ENCODE measurements around the gene AKR1B15. TPM values are rescaled to one million over a fixed set of nuclear protein-coding genes. Genes with fewer than 3 reads are reported as not detected.
A peak's percentile ranks its signal among the peaks of the same experiment; 100 is the strongest.

Gene AKR1B15
- total RNA-seq = not detected in 2 replicates
- long read RNA-seq = 0 reads

- peaks cover 29% of the 10 kb centered on the region for H3K4me1 Mint-ChIP-seq
- H3K27ac Mint-ChIP-seq (ENCODE audit: unreplicated experiment) = no peak within 1 kb of the TSS
These were observed at the start of gene AKR1B15 for GRCh38 chr7:134548877-134549276. AKR1B15 (plus strand) TSS chr7:134549110; CDS start chr7:134564620, 15,510 bp downstream.

GRCh38 chr7:134500406-134500805 lies 48.5 kb upstream of the AKR1B15 start:
- no peak for TF ChIP-seq CTCF (conservative IDR thresholded peaks at IDR 0.05)
- Mint-ChIP-seq H3K36me3 (ENCODE audit: low read depth) (no peaks in the 10 kb centered on the region), H3K4me3 (no peak overlapping the region), H3K27ac (ENCODE audit: unreplicated experiment) (no peak overlapping the region), H3K27me3 (ENCODE audit: low read depth) (no peaks in the 10 kb centered on the region), H3K4me1 (no peaks in the 10 kb centered on the region), H3K9me3 (peaks cover 4% of the 10 kb centered on the region)
- DNase-seq (ENCODE audit: low read depth, low spot score) = no peak

More at GRCh38 chr7:134548877-134549276, at the start of gene AKR1B15:
- DNase-seq (ENCODE audit: low read depth, low spot score) = no peak
- no peaks in the 10 kb centered on the region for H3K9me3 Mint-ChIP-seq
- no peaks in the 10 kb centered on the region for H3K36me3 Mint-ChIP-seq (ENCODE audit: low read depth)
- peaks cover 3% of the 10 kb centered on the region for H3K27me3 Mint-ChIP-seq (ENCODE audit: low read depth)
- no peak for TF ChIP-seq CTCF (conservative IDR thresholded peaks at IDR 0.05)
- peak within 1 kb of the TSS; percentile 73 for H3K4me3 Mint-ChIP-seq

GRCh38 chr7:134500982-134501381 lies 47.9 kb upstream of the AKR1B15 start:
- Mint-ChIP-seq H3K9me3 (peaks cover 4% of the 10 kb centered on the region), H3K27ac (ENCODE audit: unreplicated experiment) (no peak overlapping the region), H3K4me3 (no peak overlapping the region), H3K4me1 (no peaks in the 10 kb centered on the region), H3K36me3 (ENCODE audit: low read depth) (no peaks in the 10 kb centered on the region), H3K27me3 (ENCODE audit: low read depth) (no peaks in the 10 kb centered on the region)
- DNase-seq (ENCODE audit: low read depth, low spot score) = no peak
- no peak for TF ChIP-seq CTCF (conservative IDR thresholded peaks at IDR 0.05)

GRCh38 chr7:134502463-134503371 lies 46.2 kb upstream of the AKR1B15 start:
- Mint-ChIP-seq H3K36me3 (ENCODE audit: low read depth) (no peaks in the 10 kb centered on the region), H3K4me3 (no peak overlapping the region), H3K9me3 (peaks cover 4% of the 10 kb centered on the region), H3K27ac (ENCODE audit: unreplicated experiment) (no peak overlapping the region), H3K27me3 (ENCODE audit: low read depth) (no peaks in the 10 kb centered on the region), H3K4me1 (no peaks in the 10 kb centered on the region)
- no peak for TF ChIP-seq CTCF (conservative IDR thresholded peaks at IDR 0.05)
- DNase-seq (ENCODE audit: low read depth, low spot score) = no peak

GRCh38 chr7:134504660-134505164 lies 44.2 kb upstream of the AKR1B15 start:
- Mint-ChIP-seq H3K36me3 (ENCODE audit: low read depth) (no peaks in the 10 kb centered on the region), H3K4me1 (no peaks in the 10 kb centered on the region), H3K27me3 (ENCODE audit: low read depth) (no peaks in the 10 kb centered on the region), H3K4me3 (no peak overlapping the region), H3K27ac (ENCODE audit: unreplicated experiment) (no peak overlapping the region), H3K9me3 (no peaks in the 10 kb centered on the region)
- DNase-seq (ENCODE audit: low read depth, low spot score) = no peak
- no peak for TF ChIP-seq CTCF (conservative IDR thresholded peaks at IDR 0.05)
